ENCODE results near the gene CFAP99.

GRCh38 chr4:2494992-2495391, 76.2 kb downstream of the CFAP99 start:
- no peak for TF ChIP-seq POLR2A (IDR thresholded peaks at IDR 0.05; ENCODE audit: low read depth, low read length)
- no peak for TF ChIP-seq TAF1 (IDR thresholded peaks at IDR 0.05; ENCODE audit: borderline replicate concordance, low read depth, low read length)
- no peak for TF ChIP-seq POLR2AphosphoS5 (IDR thresholded peaks at IDR 0.05; ENCODE audit: low read depth, low read length)
